PC-3 (cell line): ENCODE results near the gene IL25.

Source experiments
- EZH2 ChIP-seq: fragments of 300-600 bp; sonication (generic); IDR thresholded peaks from one replicate; pipeline ENCODE4 v1.6.1; 2017; ENCODE audit warnings: antibody characterized with exemption, mild to moderate bottlenecking, low read length; ENCODE audit not compliant: unreplicated experiment
- EZH2phosphoT487 ChIP-seq: fragments of 300-600 bp; sonication (generic); IDR thresholded peaks from 2 replicates; pipeline ENCODE4 v1.6.1; 2018; ENCODE audit warnings: mild to moderate bottlenecking, antibody characterized with exemption, low read length, borderline replicate concordance
- TF ChIP-seq, protein P1 (sequence below): fragments of 300-600 bp; sonication (generic); conservative IDR thresholded peaks from 2 replicates; pipeline ENCODE4 v1.5.1; 2017; ENCODE audit warnings: antibody characterized with exemption, low read depth, mild to moderate bottlenecking, low read length

DNA sequence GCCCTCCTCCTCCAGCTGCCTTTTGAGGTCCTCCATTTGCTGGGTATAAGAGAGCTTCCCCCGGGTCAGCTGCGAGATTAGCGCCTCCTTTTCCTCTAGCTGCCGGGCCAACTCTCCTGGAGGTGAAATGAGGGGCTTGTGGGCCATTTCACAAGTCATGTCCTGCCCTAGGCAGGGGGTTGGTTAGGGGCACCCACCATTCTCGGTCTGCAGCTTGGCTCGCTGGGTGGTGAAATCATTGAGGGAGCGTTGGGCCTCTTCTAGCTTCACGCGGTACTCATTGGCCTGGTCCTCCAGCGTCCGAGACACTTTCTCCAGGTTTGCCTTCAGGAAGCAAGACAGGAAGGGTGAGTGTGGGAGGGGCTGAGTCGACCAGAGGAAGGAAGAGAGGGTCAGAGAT lies 16.8 kb downstream of the IL25 start:
- TF ChIP-seq, protein P1, sequence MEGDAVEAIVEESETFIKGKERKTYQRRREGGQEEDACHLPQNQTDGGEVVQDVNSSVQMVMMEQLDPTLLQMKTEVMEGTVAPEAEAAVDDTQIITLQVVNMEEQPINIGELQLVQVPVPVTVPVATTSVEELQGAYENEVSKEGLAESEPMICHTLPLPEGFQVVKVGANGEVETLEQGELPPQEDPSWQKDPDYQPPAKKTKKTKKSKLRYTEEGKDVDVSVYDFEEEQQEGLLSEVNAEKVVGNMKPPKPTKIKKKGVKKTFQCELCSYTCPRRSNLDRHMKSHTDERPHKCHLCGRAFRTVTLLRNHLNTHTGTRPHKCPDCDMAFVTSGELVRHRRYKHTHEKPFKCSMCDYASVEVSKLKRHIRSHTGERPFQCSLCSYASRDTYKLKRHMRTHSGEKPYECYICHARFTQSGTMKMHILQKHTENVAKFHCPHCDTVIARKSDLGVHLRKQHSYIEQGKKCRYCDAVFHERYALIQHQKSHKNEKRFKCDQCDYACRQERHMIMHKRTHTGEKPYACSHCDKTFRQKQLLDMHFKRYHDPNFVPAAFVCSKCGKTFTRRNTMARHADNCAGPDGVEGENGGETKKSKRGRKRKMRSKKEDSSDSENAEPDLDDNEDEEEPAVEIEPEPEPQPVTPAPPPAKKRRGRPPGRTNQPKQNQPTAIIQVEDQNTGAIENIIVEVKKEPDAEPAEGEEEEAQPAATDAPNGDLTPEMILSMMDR: no peak
- no peak for TF ChIP-seq EZH2phosphoT487
- no peak for TF ChIP-seq EZH2
